ENCODE measurements around the gene PTPN12.

Gene PTPN12

DNA sequence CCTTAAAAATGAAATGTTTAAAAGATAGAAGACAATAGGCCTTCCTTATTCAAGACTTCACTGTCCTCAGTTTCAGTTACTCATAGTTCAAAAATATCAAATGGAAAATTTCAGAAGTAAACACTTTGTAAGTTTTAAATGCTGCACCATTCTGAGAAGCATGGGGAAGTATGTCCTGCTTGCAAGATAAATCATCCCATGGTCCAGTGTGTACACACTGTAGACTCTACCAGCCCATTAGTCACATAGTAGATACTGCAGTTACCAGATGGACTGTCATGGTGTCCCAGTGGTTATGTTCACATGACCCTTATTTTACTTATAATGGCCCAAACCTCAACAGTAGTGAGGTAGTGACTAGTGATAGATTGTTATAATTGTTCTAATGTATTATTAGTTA lies 69.5 kb downstream of the PTPN12 start:
- no peak for TF ChIP-seq GATA3 (IDR thresholded peaks at IDR 0.05; ENCODE audit: low read depth, low read length)
- TF ChIP-seq GATA2 (IDR thresholded peaks at IDR 0.05; ENCODE audit: low read depth, low read length), result no peak

DNA sequence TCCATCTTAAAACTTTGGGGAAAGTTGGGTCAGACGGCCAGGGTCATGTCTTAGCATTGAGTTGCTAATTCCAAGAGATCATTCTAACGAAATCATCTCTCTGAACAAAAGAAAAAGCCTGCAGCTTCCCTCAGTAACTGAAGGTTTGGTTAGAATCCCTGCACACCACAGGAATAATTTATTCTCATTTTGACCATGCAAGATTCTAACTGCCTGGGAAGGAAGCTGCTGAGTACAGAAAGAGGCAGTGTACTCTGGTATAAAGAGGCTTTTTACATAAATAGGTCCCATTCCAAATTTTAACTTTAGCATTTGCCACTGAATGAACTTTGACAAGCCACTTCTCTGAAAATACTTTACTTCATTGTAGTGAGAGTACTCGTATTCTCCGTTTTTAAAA lies 82.2 kb downstream of the PTPN12 start:
- no peak for TF ChIP-seq GATA3 (IDR thresholded peaks at IDR 0.05; ENCODE audit: low read depth, low read length)
- no peak for TF ChIP-seq GATA2 (IDR thresholded peaks at IDR 0.05; ENCODE audit: low read depth, low read length)

DNA sequence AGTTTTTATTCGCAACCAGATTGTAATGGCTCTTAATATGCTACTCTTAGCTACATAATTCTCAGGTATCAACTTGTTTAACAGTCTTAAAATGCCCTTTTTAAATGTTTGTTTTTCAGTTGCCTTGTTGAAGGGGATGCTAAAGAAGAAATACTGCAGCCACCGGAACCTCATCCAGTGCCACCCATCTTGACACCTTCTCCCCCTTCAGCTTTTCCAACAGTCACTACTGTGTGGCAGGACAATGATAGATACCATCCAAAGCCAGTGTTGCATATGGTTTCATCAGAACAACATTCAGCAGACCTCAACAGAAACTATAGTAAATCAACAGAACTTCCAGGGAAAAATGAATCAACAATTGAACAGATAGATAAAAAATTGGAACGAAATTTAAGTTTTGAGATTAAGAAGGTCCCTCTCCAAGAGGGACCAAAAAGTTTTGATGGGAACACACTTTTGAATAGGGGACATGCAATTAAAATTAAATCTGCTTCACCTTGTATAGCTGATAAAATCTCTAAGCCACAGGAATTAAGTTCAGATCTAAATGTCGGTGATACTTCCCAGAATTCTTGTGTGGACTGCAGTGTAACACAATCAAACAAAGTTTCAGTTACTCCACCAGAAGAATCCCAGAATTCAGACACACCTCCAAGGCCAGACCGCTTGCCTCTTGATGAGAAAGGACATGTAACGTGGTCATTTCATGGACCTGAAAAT lies 89.7 kb downstream of the PTPN12 start:
- TF ChIP-seq GATA3 (IDR thresholded peaks at IDR 0.05; ENCODE audit: low read depth, low read length), result no peak
- TF ChIP-seq GATA2 (IDR thresholded peaks at IDR 0.05; ENCODE audit: low read depth, low read length), result no peak

DNA sequence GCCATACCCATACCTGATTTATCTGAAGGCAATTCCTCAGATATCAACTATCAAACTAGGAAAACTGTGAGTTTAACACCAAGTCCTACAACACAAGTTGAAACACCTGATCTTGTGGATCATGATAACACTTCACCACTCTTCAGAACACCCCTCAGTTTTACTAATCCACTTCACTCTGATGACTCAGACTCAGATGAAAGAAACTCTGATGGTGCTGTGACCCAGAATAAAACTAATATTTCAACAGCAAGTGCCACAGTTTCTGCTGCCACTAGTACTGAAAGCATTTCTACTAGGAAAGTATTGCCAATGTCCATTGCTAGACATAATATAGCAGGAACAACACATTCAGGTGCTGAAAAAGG lies 90.2 kb downstream of the PTPN12 start:
- no peak for TF ChIP-seq GATA2 (IDR thresholded peaks at IDR 0.05; ENCODE audit: low read depth, low read length)
- TF ChIP-seq GATA3 (IDR thresholded peaks at IDR 0.05; ENCODE audit: low read depth, low read length), result no peak

DNA sequence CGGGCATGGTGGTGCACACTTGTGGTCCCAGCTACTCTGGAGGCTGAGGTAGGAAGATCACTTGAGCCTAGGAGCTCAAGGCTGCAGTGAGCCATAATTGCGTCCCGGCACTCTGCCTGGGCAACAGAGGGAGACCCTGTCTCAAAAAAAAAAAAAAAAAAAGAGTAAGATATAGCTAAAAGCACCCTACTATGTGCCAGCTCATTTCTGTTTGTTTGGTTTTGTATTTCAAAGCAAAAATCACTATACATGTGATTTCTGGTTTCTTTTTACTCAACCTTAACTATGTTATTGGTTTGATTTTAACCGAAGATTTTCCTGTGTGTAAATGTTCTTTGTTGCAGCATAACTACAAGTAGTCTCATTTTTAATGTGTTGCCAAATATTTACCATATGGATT lies 92.7 kb downstream of the PTPN12 start:
- TF ChIP-seq GATA2 (IDR thresholded peaks at IDR 0.05; ENCODE audit: low read depth, low read length) (no peak), GATA3 (IDR thresholded peaks at IDR 0.05; ENCODE audit: low read depth, low read length) (no peak)

DNA sequence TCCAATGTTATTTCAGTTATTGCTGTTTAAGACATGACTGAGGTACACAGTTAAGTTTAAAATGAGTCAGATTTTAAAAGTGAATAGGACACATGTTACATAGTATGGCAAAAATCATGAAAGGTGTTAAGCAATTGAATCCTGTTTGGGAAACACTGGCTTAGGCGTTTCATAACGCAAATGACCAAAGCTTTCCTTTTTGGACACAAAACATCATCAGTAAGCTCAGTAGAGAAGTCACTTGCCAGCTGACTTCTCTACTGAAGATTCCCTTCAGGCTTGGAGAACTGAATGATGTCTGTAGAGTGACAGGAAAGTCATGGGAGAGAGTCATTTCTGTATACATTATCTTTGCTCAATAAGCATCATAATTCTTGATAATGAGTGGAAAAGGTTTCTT lies 94.7 kb downstream of the PTPN12 start:
- TF ChIP-seq GATA3 (IDR thresholded peaks at IDR 0.05; ENCODE audit: low read depth, low read length), result no peak
- TF ChIP-seq GATA2 (IDR thresholded peaks at IDR 0.05; ENCODE audit: low read depth, low read length), result no peak

DNA sequence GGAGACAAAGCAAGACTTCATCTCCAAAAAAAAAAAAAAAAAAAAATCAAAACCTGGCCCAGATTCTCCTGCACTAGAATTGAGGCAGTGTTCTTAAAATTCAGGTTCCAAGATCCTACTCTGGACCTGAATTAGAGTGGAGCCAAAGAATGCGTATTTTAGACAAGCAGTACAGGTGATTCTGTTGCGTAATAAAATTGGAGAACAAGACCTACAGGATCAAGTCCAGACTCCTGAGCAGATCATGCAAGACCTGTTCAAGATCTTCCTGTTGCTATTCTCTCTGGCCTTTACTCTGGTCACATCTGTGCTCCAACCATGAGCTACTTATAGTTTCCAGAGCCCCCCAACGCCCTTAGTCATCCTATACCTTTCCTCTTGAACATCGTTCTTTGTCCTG lies 107.7 kb downstream of the PTPN12 start:
- TF ChIP-seq GATA2 (IDR thresholded peaks at IDR 0.05; ENCODE audit: low read depth, low read length) (no peak), GATA3 (IDR thresholded peaks at IDR 0.05; ENCODE audit: low read depth, low read length) (no peak)

DNA sequence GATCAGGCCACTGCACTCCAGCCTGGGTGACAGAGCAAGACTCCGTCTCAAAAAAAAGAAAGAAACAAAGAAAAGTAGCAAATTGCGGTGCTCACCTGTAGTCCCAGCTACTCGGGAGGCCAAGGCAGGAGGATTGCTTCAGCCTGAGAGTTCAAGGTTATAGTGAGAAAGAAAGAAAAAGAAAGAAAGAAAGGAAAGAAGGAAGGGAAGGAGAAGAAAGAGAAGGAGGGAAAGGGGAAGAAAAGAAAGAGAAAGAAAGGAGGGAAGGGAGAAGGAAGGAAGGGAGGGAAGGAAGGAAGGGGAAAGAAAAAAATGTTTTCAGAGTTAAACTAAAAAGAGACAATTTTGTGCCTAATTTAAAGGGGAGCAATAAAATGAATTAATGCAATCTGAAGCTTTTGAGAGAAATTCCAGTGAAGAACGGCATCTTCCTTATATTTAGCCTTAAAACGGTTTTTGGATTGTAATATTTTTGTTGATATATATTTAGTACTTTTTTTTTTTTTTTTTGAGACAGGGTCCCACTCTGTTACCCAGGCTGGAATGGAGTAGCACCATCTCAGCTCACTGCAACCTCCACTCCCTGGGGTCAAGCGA lies 111.7 kb downstream of the PTPN12 start:
- no peak for TF ChIP-seq GATA3 (IDR thresholded peaks at IDR 0.05; ENCODE audit: low read depth, low read length)
- TF ChIP-seq GATA2 (IDR thresholded peaks at IDR 0.05; ENCODE audit: low read depth, low read length), result no peak

DNA sequence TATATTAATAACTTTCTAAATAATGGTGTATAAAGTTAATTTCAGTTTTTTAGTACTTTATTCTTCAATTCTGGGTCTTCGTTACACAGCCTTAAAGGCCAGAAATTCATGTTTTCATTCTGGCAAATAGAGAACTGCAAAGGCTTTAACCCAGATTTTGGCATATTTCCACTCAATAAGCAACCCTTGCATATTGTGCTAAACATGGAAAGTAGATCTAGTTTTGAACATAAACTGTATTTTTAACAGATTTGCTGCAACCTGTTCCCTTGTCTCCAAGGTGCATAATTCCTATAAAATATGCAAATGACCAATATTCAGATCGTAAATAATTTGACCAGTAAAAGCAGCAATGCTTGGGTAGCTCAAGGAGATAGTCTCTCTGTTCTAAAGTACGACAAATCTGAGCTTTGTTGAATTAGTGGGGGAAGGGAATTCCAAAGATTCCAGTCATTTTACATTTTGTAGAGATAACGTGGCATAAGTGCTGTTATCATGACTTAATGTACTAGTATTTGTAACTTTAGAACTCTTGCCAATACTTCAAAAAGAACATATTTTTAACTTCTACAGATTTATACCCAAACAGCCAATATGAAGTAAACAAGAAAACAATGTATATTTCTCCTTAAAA lies 112.7 kb downstream of the PTPN12 start:
- no peak for TF ChIP-seq GATA2 (IDR thresholded peaks at IDR 0.05; ENCODE audit: low read depth, low read length)
- TF ChIP-seq GATA3 (IDR thresholded peaks at IDR 0.05; ENCODE audit: low read depth, low read length), result no peak

DNA sequence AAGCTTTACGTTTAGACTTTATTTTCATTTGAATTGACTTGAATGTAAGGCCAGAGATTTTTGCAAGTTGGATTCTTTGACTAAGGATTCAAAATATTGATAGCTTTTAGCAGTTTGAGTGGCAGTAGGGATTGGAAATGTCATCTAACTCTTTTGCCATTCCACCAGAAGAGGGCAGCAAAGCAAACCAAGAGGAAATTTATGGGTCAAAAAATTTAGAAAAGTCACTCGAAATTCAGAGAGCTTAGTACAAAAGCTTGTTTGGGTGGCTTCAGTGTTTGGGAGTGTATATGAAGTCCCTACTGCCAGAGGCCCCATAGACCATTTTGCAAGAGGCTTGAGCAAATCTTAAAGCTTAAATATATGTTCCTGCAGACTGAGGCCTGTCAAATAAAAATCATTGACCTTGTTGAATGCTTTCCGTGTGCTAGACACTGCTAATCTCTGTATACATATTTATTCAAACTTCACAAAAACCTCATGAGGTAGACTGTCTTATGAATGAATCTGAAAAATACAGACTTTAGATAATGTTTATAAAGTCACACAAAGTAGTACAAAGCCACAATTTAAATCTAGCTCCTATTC lies 114.6 kb downstream of the PTPN12 start:
- TF ChIP-seq GATA3 (IDR thresholded peaks at IDR 0.05; ENCODE audit: low read depth, low read length), result no peak
- no peak for TF ChIP-seq GATA2 (IDR thresholded peaks at IDR 0.05; ENCODE audit: low read depth, low read length)

DNA sequence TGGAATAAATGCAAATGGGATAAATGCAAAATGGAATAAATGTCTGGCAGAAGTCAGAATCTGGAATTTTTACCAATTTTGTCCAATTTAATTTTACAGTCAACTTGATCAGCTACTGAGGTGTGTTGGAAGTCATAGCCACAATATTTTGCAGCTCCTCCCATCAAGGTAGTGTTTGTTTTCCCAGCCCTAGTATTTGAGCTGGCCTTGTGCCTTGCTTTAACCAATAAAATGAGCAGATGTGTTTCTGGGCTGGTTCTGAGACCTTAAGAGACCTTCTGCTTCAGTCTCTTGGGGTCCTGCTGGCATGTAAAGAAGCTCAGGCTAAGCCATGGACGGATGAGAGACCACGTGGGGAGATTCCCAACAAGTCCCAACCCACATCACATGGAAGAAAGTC lies 116.5 kb downstream of the PTPN12 start:
- TF ChIP-seq GATA3 (IDR thresholded peaks at IDR 0.05; ENCODE audit: low read depth, low read length) (no peak), GATA2 (IDR thresholded peaks at IDR 0.05; ENCODE audit: low read depth, low read length) (no peak)

DNA sequence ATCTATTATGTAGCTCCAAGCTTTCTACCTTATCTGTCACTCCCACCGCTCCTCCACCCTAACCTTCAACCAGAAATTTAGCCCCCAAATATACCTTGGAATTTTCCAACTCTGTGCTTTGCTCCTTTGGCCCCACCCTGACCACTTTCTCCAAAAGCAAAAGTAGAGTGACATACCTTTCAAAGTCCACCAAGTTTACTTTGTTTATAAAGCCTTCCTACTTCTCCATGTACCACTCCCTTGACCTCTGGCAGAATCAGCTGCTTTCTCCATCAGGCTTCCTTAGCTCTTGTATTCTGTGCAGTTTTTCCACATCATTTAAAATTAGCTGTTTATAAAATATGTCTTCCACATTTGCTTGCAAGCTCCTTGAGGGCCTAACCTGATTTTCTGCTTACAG lies 118.3 kb downstream of the PTPN12 start:
- TF ChIP-seq GATA2 (IDR thresholded peaks at IDR 0.05; ENCODE audit: low read depth, low read length) (no peak), GATA3 (IDR thresholded peaks at IDR 0.05; ENCODE audit: low read depth, low read length) (no peak)

DNA sequence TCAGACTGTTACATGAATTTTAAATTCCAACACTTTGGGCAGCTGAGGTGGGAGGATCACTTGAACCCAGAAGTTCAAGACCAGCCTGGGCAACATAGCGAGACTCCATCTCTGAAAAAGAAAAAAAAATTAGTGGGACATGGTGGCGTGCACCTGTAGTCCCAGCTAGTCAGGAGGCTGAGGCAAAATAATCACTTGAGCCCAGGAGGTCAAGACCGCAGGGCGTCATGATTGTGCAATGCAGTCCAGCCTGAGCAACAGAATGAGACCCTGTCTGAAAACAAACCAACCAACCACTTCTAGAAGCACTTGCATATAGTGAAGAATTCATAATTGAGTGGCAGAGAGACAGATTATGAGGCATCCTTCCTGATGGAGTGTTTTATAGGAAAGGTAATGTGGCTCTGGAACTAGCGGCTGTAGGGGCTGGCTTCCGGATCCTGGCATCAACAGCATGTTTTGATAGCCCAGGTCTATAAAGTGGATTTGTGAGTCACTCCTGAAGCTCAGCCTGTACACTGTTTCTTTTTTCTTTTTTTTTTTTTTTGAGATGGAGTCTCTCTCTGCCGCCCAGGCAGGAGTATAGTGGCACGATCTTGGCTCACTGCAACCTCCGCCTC lies 118.9 kb downstream of the PTPN12 start:
- TF ChIP-seq GATA3 (IDR thresholded peaks at IDR 0.05; ENCODE audit: low read depth, low read length) (no peak), GATA2 (IDR thresholded peaks at IDR 0.05; ENCODE audit: low read depth, low read length) (no peak)

DNA sequence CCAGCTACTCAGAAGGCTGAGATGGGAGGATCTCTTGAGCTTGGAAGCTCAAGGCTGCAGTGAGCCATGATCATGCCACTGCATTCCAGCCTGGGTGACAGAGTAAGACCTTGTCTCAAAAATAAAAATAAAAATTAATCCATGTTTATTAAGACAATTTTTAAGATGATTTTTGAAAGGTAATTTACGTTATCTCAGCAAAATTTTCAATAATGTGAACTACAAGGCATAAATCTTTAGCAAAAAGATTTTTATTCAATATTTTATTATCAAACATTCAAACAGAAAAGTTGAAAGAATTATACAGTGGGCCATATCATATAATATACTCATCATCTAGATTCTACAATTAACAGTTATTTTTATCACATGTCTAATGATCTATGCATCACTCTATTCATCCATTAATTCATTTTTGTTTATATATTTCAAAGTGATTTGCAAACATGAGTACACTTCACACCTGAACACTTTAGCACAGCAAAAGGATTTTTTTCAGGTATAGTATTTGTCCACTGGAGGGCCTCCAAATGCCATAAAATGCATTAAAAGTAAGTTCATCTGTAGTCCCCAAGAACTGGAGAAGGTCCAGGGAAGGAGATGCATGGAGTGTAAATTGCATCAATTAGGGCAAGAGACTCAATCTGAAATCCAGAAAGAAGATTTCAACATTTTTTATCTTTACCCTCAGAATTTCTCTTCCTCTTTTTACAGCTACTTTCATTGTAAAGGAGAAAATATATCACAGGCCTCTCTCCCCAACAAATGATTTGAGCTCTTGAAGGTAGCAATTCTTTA lies 120.5 kb downstream of the PTPN12 start:
- TF ChIP-seq GATA2 (IDR thresholded peaks at IDR 0.05; ENCODE audit: low read depth, low read length) (no peak), GATA3 (IDR thresholded peaks at IDR 0.05; ENCODE audit: low read depth, low read length) (no peak)

Data from SH-SY5Y (cell line).